Transverse colon (tissue), 4 donors: ENCODE results near the gene PRKCE. TPM values are rescaled to one million over a fixed set of nuclear protein-coding genes. Genes with fewer than 3 reads are reported as not detected.

Experiments
- DNase-seq: peaks from one replicate; pipeline ENCODE4 v3.0.0-alpha.2; 2019
- H3K27ac ChIP-seq, 4 donors: fragments of 200-600 bp; sonication (generic); 2 replicates each; pipeline ENCODE4 v1.5.1; 2016 to 2018; ENCODE audit warnings: inconsistent platforms in 4 of 4
- H3K27me3 ChIP-seq: fragments of 200-600 bp; sonication (generic); 2 replicates; pipeline ENCODE4 v1.5.1; 2017; ENCODE audit warnings: inconsistent platforms
- H3K36me3 ChIP-seq, 4 donors: fragments of 200-600 bp; sonication (generic); 2 replicates each; pipeline ENCODE4 v1.5.1; 2017 to 2019; ENCODE audit warnings: inconsistent platforms in 4 of 4
- H3K4me1 ChIP-seq, 4 donors: fragments of 200-600 bp; sonication (generic); 2 replicates each; pipeline ENCODE4 v1.5.1; 2017 to 2020; ENCODE audit warnings: inconsistent platforms in 4 of 4
- H3K4me3 ChIP-seq, 4 donors: fragments of 200-600 bp; sonication (generic); 1 replicate in 1 of 4; 2 replicates in 3 of 4; pipeline versions ENCODE4 v1.5.1 to v1.6.1; 2017 to 2019; ENCODE audit warnings: inconsistent platforms in 4 of 4
- H3K9me3 ChIP-seq, 2 donors: fragments of 200-600 bp; sonication (generic); 2 replicates each; pipeline ENCODE4 v1.5.1; 2017 to 2019; ENCODE audit warnings: inconsistent platforms in 2 of 2
- EP300 ChIP-seq: sonication (generic); formaldehyde crosslinking; IDR thresholded peaks from one replicate; pipeline ENCODE4 v1.6.1; 2017; ENCODE audit warnings: antibody characterized with exemption, low read depth
- POLR2A ChIP-seq: fragments of 450-650 bp; IDR thresholded peaks from one replicate; pipeline ENCODE4 v1.6.1; 2016; ENCODE audit warnings: antibody characterized with exemption, mild to moderate bottlenecking, moderate library complexity
- POLR2AphosphoS5 ChIP-seq, 3 donors: sonication (generic); formaldehyde crosslinking; IDR thresholded peaks; one replicate each; pipeline ENCODE4 v1.6.1; 2016; ENCODE audit warnings: antibody characterized with exemption in 3 of 3
- WGBS, 2 donors: methylation state at CpG; one replicate each; pipeline ENCODE4 v1.1.5; 2018; ENCODE audit warnings: low coverage in 1 of 2; 5-methylcytosine and 5-hydroxymethylcytosine counted together
- in situ Hi-C, 4 donors: fragments of 200-750 bp; cut with MboI; loops; one replicate each; pipeline versions ENCODE4 v1.15.0 to v1.15.1; 2017; ENCODE audit warnings: low sequenced_read_pairs in 3 of 4, low pct_ligation_motif_present in 1 of 4, low pct_unique_long_range_greater_than_20kb in 1 of 4
- intact Hi-C: fragments of 100-400 bp; cut with DNase I; formaldehyde crosslinking; loops from one replicate; pipeline ENCODE4 v1.15.1; 2023; ENCODE audit warnings: low total_unique reads
- total RNA-seq, 4 donors: library from RNA; depleted of rRNA; stranded (reverse); fragments of >200 nt; gene quantifications; one replicate each; pipeline ENCODE4 v1.1.0, GENCODE V29; 2016
- TF ChIP-seq, protein P1 (sequence below), 5 experiments: fragments of 200-600 bp in 3 of 5; fragments of 450-650 bp in 2 of 5; sonication (generic) in 3 of 5; IDR thresholded peaks; 1 replicate in 2 of 5; 2 replicates in 3 of 5; pipeline ENCODE4 v1.5.1; 2016 to 2017; ENCODE audit warnings: antibody characterized with exemption in 5 of 5, inconsistent platforms in 3 of 5, mild to moderate bottlenecking in 2 of 5, moderate library complexity in 1 of 5

Gene PRKCE
- total RNA-seq, 4 donors from 2014 or later = 8.6 to 20.6 (median 11.3) TPM

DNA sequence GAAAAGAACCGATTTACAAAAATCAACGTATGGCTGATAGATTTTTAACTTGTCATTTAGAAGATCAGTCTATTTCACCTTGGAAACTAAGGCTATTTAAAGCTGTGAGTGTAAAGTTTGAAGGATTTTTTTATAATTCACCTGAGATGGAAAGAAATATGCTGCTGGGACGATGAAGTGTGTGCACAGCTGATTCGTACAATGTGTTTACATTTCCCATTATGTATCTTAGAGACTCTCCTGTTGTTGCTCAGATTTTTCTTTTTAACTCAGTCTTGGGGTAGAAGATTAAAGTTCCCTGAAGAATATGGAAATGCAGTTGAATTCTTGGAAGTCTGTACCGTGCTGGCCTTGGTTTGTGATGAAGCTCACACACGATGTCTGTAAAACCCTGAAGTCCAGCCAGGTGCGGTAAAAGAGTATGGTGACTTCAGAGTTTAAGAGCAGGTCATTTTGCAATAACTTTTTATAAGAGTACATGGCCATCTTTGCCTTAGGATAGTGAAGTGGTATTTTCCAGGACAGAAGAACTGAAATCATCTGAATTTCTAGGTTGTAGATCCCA is 250.1 kb downstream of the PRKCE start:
- Histone ChIP-seq H3K4me3 (no peak overlapping the region), H3K9me3 (no peaks in the 10 kb centered on the region), H3K27me3 (no peaks in the 10 kb centered on the region), H3K36me3 (no peaks in the 10 kb centered on the region), H3K4me1 (peaks cover 0 to 8% (median 3%) of the 10 kb centered on the region in 4 donors), H3K27ac (no peak overlapping the region)
- TF ChIP-seq POLR2AphosphoS5 (IDR thresholded peaks at IDR 0.05) (no peak), EP300 (no peak), POLR2A (no peak)
- TF ChIP-seq, protein P1, sequence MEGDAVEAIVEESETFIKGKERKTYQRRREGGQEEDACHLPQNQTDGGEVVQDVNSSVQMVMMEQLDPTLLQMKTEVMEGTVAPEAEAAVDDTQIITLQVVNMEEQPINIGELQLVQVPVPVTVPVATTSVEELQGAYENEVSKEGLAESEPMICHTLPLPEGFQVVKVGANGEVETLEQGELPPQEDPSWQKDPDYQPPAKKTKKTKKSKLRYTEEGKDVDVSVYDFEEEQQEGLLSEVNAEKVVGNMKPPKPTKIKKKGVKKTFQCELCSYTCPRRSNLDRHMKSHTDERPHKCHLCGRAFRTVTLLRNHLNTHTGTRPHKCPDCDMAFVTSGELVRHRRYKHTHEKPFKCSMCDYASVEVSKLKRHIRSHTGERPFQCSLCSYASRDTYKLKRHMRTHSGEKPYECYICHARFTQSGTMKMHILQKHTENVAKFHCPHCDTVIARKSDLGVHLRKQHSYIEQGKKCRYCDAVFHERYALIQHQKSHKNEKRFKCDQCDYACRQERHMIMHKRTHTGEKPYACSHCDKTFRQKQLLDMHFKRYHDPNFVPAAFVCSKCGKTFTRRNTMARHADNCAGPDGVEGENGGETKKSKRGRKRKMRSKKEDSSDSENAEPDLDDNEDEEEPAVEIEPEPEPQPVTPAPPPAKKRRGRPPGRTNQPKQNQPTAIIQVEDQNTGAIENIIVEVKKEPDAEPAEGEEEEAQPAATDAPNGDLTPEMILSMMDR (IDR thresholded peaks at IDR 0.05) = no peak
- 77 to 85% methylated on average over 7 of the region's 7 CpGs for WGBS, 2 donors
- in situ Hi-C loops = no loop called here
- intact Hi-C loops = no loop called here
- no peak for DNase-seq

DNA sequence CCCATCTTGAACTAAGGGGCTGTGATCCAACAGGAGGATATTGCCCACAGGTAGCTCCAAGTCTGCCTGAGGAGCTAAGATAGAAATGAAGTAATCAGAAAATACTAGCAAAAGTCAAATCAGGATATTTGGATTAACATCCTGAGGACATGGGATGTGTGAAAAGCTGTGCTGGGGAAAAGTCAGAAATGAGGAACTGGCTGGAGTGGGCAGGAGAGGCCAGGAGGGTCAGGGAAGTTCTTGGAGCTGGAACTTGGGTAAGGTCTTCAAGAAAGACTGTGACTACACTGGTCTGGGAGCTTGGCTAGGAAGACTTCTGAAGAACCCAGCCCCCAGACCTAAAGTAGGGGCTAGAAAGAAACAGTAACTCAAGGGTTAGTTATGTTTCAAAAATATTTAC is 250.9 kb downstream of the PRKCE start:
- no peak overlapping the region for H3K27ac ChIP-seq
- H3K9me3 ChIP-seq = no peaks in the 10 kb centered on the region
- intact Hi-C loops (no loop called here), in situ Hi-C loops (no loop called here)
- TF ChIP-seq, protein P1 (IDR thresholded peaks at IDR 0.05) = no peak
- no peak for TF ChIP-seq EP300
- TF ChIP-seq POLR2AphosphoS5 (IDR thresholded peaks at IDR 0.05) = no peak
- TF ChIP-seq POLR2A = no peak
- H3K27me3 ChIP-seq = no peaks in the 10 kb centered on the region
- DNase-seq = no peak
- H3K4me1 ChIP-seq = peaks cover 0 to 7% (median 3%) of the 10 kb centered on the region in 4 donors
- no peak overlapping the region for H3K4me3 ChIP-seq
- no peaks in the 10 kb centered on the region for H3K36me3 ChIP-seq

DNA sequence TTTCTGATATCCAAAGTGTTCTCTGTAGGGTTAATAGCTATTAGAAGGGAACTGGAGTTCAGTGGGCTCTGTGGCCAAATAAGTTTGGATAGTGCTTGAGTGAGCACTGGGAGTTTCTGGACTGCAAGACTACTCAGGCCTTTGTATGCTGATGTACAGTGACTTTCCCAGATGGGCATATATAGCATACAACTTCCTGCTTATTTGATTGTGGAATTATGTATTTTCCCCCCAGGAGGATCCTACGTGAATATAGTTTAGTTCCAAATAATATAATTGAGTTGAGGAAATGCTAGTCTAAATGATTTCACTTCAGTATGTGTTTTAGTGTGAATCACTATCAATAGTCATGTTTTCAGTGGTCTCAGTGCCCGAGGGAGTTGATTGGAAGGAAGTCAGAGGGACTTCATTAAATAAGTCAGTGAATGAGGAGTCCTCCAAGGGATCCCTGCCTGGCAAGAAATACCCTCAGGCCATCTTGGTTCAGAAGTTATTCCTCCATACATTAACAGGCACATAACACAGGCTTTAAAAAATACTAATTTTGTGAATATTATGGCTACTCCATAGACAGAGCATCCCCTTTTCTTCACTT is 251.4 kb downstream of the PRKCE start:
- Histone ChIP-seq H3K4me3 (no peak overlapping the region), H3K27me3 (no peaks in the 10 kb centered on the region), H3K36me3 (no peaks in the 10 kb centered on the region), H3K9me3 (no peaks in the 10 kb centered on the region), H3K27ac (no peak overlapping the region), H3K4me1 (peaks cover 0 to 7% (median 3%) of the 10 kb centered on the region in 4 donors)
- in situ Hi-C loops (no loop called here), intact Hi-C loops (no loop called here)
- TF ChIP-seq POLR2AphosphoS5 (IDR thresholded peaks at IDR 0.05) (no peak), EP300 (no peak), POLR2A (no peak)
- TF ChIP-seq, protein P1 (IDR thresholded peaks at IDR 0.05) = no peak
- DNase-seq = no peak
- 74 to 100% methylated on average over 1 to 2 of the region's 2 CpGs for WGBS, 2 donors

DNA sequence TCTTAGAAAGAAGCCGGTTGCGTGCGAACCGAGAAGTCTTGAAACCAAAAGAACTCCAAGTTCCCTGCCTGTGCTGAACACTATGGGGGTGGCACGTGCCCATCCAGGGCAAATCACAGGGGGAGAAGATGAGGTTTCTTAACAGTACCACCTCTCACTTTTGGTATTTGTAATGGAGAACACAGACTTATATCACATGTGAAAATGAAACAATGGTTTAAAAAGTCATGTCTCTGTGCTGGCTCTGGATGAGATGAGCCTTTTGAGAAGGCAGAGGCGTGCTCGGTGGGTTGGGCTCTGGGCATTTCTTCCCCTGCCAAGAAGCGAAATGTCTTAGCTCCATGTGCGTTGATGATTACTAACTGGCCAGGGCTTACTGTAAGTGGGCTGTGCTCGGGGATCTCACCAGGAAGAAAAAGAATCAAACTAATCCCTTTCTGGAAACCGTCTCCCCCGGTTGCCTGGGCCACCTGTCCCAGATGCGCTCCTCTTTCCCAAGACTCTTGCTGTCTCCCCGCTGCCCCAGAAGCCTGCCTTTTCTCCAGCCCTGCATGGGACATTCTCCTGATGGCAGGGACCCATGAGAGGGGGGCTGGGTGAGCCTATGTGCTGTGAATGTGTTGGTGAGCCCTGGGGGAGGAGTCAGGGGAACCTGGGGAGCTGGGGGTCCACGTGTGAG is 252.9 kb downstream of the PRKCE start:
- H3K27me3 ChIP-seq = no peaks in the 10 kb centered on the region
- in situ Hi-C loops (no loop called here), intact Hi-C loops (no loop called here)
- no peaks in the 10 kb centered on the region for H3K36me3 ChIP-seq
- H3K4me3 ChIP-seq = no peak overlapping the region
- WGBS, 2 donors = 60 to 69% methylated on average over 10 to 15 of the region's 15 CpGs
- H3K9me3 ChIP-seq = no peaks in the 10 kb centered on the region
- TF ChIP-seq, protein P1 (IDR thresholded peaks at IDR 0.05) = no peak
- TF ChIP-seq POLR2AphosphoS5 (IDR thresholded peaks at IDR 0.05) = peak in 1 of 3 donors; percentile 10
- H3K27ac ChIP-seq = no peak overlapping the region
- no peak for DNase-seq
- peaks cover 0 to 7% (median 3%) of the 10 kb centered on the region in 4 donors for H3K4me1 ChIP-seq
